HG02884 (cell line): ENCODE measurements around the gene CNTNAP2.

Experiments used
- ATAC-seq: cut with Tn5 transposase; IDR thresholded peaks from one replicate; pipeline ENCODE4 v1.9.1; 2021; ENCODE audit warnings: mild to moderate bottlenecking, moderate library complexity; ENCODE audit not compliant: unreplicated experiment

CNTNAP2 gene

GRCh38 chr7:148336411-148336810, 2219.8 kb downstream of the CNTNAP2 start:
- ATAC-seq, result no peak

- no peak for ATAC-seq
These were observed 2220.8 kb downstream of the CNTNAP2 start for GRCh38 chr7:148337246-148337965.

- no peak for ATAC-seq
These were observed 2221.6 kb downstream of the CNTNAP2 start for GRCh38 chr7:148337995-148338747.

GRCh38 chr7:148340438-148341280, 2224.1 kb downstream of the CNTNAP2 start:
- ATAC-seq, result no peak

- no peak for ATAC-seq
These were observed 2227.8 kb downstream of the CNTNAP2 start for GRCh38 chr7:148344406-148344805.

GRCh38 chr7:148347981-148348380, 2231.4 kb downstream of the CNTNAP2 start:
- no peak for ATAC-seq

GRCh38 chr7:148348466-148348865, 2231.9 kb downstream of the CNTNAP2 start:
- no peak for ATAC-seq

GRCh38 chr7:148356303-148356702, 2239.7 kb downstream of the CNTNAP2 start:
- ATAC-seq, result no peak

- no peak for ATAC-seq
These were observed 2245.9 kb downstream of the CNTNAP2 start for GRCh38 chr7:148362541-148362940.

- ATAC-seq, result peak; percentile 52
These were observed 2251.3 kb downstream of the CNTNAP2 start for GRCh38 chr7:148367731-148368475.

GRCh38 chr7:148368562-148368961, 2252.0 kb downstream of the CNTNAP2 start:
- ATAC-seq, result no peak

- ATAC-seq, result no peak
These were observed 2254.8 kb downstream of the CNTNAP2 start for GRCh38 chr7:148371280-148371937.

GRCh38 chr7:148374396-148375259, 2258.0 kb downstream of the CNTNAP2 start:
- no peak for ATAC-seq

GRCh38 chr7:148379677-148380076, 2263.1 kb downstream of the CNTNAP2 start:
- ATAC-seq, result no peak

GRCh38 chr7:148380596-148381419, 2264.2 kb downstream of the CNTNAP2 start:
- ATAC-seq, result no peak

GRCh38 chr7:148382596-148382995, 2266.0 kb downstream of the CNTNAP2 start:
- no peak for ATAC-seq

GRCh38 chr7:148383651-148384050, 2267.1 kb downstream of the CNTNAP2 start:
- no peak for ATAC-seq

GRCh38 chr7:148385009-148385682, 2268.5 kb downstream of the CNTNAP2 start:
- ATAC-seq, result no peak
